Suprapubic skin (tissue), 4 donors: ENCODE data around the gene HSD11B2. TPM values are rescaled to one million over a fixed set of nuclear protein-coding genes. Genes with fewer than 3 reads are reported as not detected.

ENCODE experiments used
- DNase-seq, 2 donors: peaks; one replicate each; pipeline ENCODE4 v3.0.0-alpha.2; 2019; ENCODE audit warnings: low spot score in 2 of 2
- H3K27ac ChIP-seq: fragments of 200-600 bp; sonication (generic); one replicate; pipeline ENCODE4 v1.5.1; 2019
- H3K27me3 ChIP-seq: fragments of 200-600 bp; sonication (generic); one replicate; pipeline ENCODE4 v1.5.1; 2019
- H3K36me3 ChIP-seq: fragments of 200-600 bp; sonication (generic); one replicate; pipeline ENCODE4 v1.5.1; 2019
- H3K4me1 ChIP-seq: fragments of 200-600 bp; sonication (generic); one replicate; pipeline ENCODE4 v1.5.1; 2019
- H3K4me3 ChIP-seq: fragments of 200-600 bp; sonication (generic); one replicate; pipeline ENCODE4 v1.5.1; 2019; ENCODE audit warnings: mild to moderate bottlenecking
- H3K9me3 ChIP-seq: fragments of 200-600 bp; sonication (generic); one replicate; pipeline ENCODE4 v1.5.1; 2019
- EP300 ChIP-seq: sonication (generic); formaldehyde crosslinking; IDR thresholded peaks from one replicate; pipeline ENCODE4 v1.6.1; 2017; ENCODE audit warnings: antibody characterized with exemption
- POLR2A ChIP-seq, 2 donors: fragments of 450-650 bp; IDR thresholded peaks; one replicate each; pipeline ENCODE4 v1.6.1; 2017; ENCODE audit warnings: antibody characterized with exemption in 2 of 2, mild to moderate bottlenecking in 2 of 2, moderate library complexity in 2 of 2
- POLR2AphosphoS5 ChIP-seq, 3 donors: sonication (generic); formaldehyde crosslinking; IDR thresholded peaks; one replicate each; pipeline ENCODE4 v1.6.1; 2017; ENCODE audit warnings: antibody characterized with exemption in 3 of 3
- WGBS: methylation state at CpG from one replicate; pipeline ENCODE4 v1.1.5; 2018; 5-methylcytosine and 5-hydroxymethylcytosine counted together
- total RNA-seq, 4 donors: library from RNA; depleted of rRNA; stranded (reverse); fragments of >200 nt; gene quantifications; one replicate each; pipeline ENCODE4 v1.1.0, GENCODE V29; 2016
- TF ChIP-seq, protein P1 (sequence below), 2 donors: fragments of 200-600 bp in 1 of 2; fragments of 450-650 bp in 1 of 2; sonication (generic) in 1 of 2; IDR thresholded peaks; one replicate each; pipeline ENCODE4 v1.5.1; 2016 to 2019; ENCODE audit warnings: antibody characterized with exemption in 2 of 2, mild to moderate bottlenecking in 1 of 2, moderate library complexity in 1 of 2

Gene HSD11B2
- total RNA-seq, 4 donors from 2014 or later, result 45.6 to 164 (median 69.1) TPM

DNA sequence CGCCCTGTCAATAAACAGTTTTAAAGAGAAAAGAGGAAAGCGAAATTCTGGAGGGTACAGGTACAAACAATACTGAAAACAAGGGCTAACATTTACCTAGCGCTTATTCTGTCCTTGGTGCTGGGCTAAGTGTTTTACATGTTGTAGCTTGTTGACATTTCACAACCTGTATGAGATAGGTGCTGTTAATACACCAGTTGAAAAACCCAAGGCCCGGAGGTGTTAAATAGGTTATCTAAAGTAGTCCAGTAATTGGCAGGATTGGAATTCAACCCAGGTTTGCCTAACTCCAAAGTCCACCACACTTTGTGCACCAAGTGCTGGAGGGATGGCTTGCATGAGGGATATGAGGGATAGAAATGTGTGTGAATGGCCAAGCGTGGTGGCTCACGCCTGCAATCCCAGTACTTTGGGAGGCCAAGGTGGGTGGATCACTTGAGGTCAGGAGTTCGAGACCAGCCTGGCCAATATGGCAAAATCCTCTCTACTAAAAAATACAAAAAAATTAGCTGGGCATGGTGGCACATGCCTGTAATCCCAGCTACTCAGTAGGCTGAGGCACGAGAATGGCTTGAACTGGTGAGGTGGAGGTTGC is 47.1 kb downstream of the HSD11B2 start:
- Histone ChIP-seq H3K36me3 (no peaks in the 10 kb centered on the region), H3K4me3 (no peak overlapping the region), H3K4me1 (peaks cover 71% of the 10 kb centered on the region), H3K27ac (no peak overlapping the region), H3K9me3 (no peaks in the 10 kb centered on the region), H3K27me3 (no peaks in the 10 kb centered on the region)
- WGBS, result 85% methylated on average over 8 of the region's 8 CpGs
- TF ChIP-seq EP300, result no peak
- no peak for DNase-seq

- peak within 1 kb of the TSS; percentile 90 for H3K27ac ChIP-seq
- H3K27me3 ChIP-seq, result no peaks in the 10 kb centered on the region
- peaks cover 59% of the 10 kb centered on the region for H3K4me1 ChIP-seq
- DNase-seq, result peak; percentile 98 to 99
- H3K36me3 ChIP-seq, result peaks cover 11% of the 10 kb centered on the region
- TF ChIP-seq, protein P1, sequence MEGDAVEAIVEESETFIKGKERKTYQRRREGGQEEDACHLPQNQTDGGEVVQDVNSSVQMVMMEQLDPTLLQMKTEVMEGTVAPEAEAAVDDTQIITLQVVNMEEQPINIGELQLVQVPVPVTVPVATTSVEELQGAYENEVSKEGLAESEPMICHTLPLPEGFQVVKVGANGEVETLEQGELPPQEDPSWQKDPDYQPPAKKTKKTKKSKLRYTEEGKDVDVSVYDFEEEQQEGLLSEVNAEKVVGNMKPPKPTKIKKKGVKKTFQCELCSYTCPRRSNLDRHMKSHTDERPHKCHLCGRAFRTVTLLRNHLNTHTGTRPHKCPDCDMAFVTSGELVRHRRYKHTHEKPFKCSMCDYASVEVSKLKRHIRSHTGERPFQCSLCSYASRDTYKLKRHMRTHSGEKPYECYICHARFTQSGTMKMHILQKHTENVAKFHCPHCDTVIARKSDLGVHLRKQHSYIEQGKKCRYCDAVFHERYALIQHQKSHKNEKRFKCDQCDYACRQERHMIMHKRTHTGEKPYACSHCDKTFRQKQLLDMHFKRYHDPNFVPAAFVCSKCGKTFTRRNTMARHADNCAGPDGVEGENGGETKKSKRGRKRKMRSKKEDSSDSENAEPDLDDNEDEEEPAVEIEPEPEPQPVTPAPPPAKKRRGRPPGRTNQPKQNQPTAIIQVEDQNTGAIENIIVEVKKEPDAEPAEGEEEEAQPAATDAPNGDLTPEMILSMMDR (IDR thresholded peaks at IDR 0.05), result peak; percentile 81 to 91
- TF ChIP-seq POLR2AphosphoS5 (IDR thresholded peaks at IDR 0.05) (peak; percentile 78 to 98 (median 95)), EP300 (no peak), POLR2A (IDR thresholded peaks at IDR 0.05) (peak in 1 of 2 donors; percentile 93)
- H3K4me3 ChIP-seq, result peak within 1 kb of the TSS; percentile 73
- 0% methylated on average over 11 of the region's 57 CpGs for WGBS
- no peaks in the 10 kb centered on the region for H3K9me3 ChIP-seq
Measured at GRCh38 chr16:67480833-67481560, 50.1 kb downstream of the HSD11B2 start, which contains the start of gene ATP6V0D1. Gene ATP6V0D1, minus strand, starts transcription at chr16:67481157. Its CDS starts 71 bp downstream, at chr16:67481086.

- Histone ChIP-seq H3K27ac (peak overlapping the region; percentile 90), H3K4me1 (peaks cover 54% of the 10 kb centered on the region), H3K4me3 (peak overlapping the region; percentile 73), H3K9me3 (no peaks in the 10 kb centered on the region), H3K27me3 (no peaks in the 10 kb centered on the region), H3K36me3 (peaks cover 11% of the 10 kb centered on the region)
- TF ChIP-seq POLR2AphosphoS5 (IDR thresholded peaks at IDR 0.05), result no peak
- TF ChIP-seq, protein P1 (IDR thresholded peaks at IDR 0.05), result no peak
- no peak for TF ChIP-seq EP300
- no peak for TF ChIP-seq POLR2A (IDR thresholded peaks at IDR 0.05)
- peak in 1 of 2 donors; percentile 82 for DNase-seq
- WGBS, result 8% methylated on average over 17 of the region's 17 CpGs
Measured at GRCh38 chr16:67481561-67482232, 50.8 kb downstream of the HSD11B2 start.

DNA sequence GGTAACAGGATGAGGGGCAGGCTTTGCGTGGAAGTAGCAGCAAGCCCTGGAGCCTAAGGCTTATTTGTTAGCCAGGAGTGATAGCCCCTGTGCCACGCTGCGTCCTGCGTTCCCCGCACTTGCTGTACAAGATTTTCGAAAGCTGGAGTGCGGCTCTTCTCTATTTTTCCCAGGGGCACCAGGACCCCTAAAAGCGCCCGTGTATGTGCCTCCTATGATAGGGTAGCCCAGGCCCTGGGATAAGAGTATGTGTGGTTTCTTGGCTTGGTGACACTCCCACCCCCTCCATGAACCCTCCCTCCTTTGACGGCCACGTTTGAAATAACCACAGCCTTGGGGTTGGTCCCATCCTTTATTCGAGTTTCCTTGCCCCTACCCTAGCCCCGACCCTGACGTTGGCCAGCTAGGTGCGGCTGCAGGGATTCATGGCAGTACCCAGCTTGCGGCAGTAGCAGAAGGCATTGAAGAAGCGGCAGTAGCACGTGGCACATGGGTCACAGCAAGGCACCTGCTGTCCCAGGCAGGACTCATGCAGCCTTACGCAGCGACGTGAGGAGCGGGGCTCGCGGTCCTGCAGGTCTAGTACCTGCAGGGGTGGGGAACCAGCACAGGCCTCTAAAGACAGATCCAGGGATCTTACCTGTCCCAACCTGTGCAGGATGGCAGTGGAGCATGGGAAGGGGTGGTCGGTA is 51.5 kb downstream of the HSD11B2 start:
- no peaks in the 10 kb centered on the region for H3K27me3 ChIP-seq
- peaks cover 11% of the 10 kb centered on the region for H3K36me3 ChIP-seq
- 64% methylated on average over 19 of the region's 25 CpGs for WGBS
- no peak for TF ChIP-seq POLR2A (IDR thresholded peaks at IDR 0.05)
- TF ChIP-seq, protein P1 (IDR thresholded peaks at IDR 0.05), result no peak
- no peak for TF ChIP-seq EP300
- no peak for TF ChIP-seq POLR2AphosphoS5 (IDR thresholded peaks at IDR 0.05)
- no peaks in the 10 kb centered on the region for H3K9me3 ChIP-seq
- H3K4me3 ChIP-seq, result peak overlapping the region; percentile 73
- peak overlapping the region; percentile 90 for H3K27ac ChIP-seq
- no peak for DNase-seq
- H3K4me1 ChIP-seq, result peaks cover 52% of the 10 kb centered on the region

DNA sequence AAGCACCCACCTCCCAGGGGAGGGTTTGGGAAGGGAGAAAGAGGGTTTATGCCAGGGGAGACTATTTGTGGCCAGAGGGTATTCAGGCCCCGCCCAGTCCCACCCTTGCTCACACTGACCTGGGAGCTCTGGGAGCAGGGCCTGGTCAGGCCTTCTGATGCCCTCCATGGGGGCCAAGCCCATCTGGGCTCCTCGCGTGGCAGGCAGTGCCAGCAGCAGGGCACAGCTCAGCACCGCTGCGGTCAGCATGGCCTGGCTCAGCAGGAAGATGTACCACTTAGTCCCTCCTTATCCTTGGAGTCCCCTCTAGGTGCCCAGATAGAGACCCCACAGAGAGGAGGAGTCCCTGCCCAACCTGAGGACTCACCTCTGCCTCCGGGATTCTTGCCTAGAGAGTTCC is 52.2 kb downstream of the HSD11B2 start, which contains the start of gene AGRP:
Gene AGRP, minus strand, starts transcription at position 398 of the 400 bp plus-strand sequence. Its CDS starts 149 bp downstream, at position 249.
- Histone ChIP-seq H3K4me1 (peaks cover 45% of the 10 kb centered on the region), H3K27me3 (no peaks in the 10 kb centered on the region), H3K27ac (peak within 1 kb of the TSS; percentile 20), H3K4me3 (peak within 1 kb of the TSS; percentile 73), H3K9me3 (no peaks in the 10 kb centered on the region), H3K36me3 (peaks cover 11% of the 10 kb centered on the region)
- no peak for DNase-seq
- no peak for TF ChIP-seq POLR2A (IDR thresholded peaks at IDR 0.05)
- no peak for TF ChIP-seq EP300
- TF ChIP-seq, protein P1 (IDR thresholded peaks at IDR 0.05), result no peak
- no peak for TF ChIP-seq POLR2AphosphoS5 (IDR thresholded peaks at IDR 0.05)
- WGBS, result 95% methylated on average over 4 of the region's 6 CpGs
